Chondrocyte (in vitro differentiated cells): Measurements from ENCODE around the gene KRT26. TPM values are rescaled to one million over a fixed set of nuclear protein-coding genes. Genes with fewer than 3 reads are reported as not detected.

Experiments
- DNase-seq: peaks from one replicate; pipeline ENCODE4 v3.0.0; 2021; ENCODE audit warnings: mixed read lengths, low spot score
- H3K27ac Mint-ChIP-seq: one replicate; pipeline ENCODE4 v1.8.0; 2021; ENCODE audit warnings: mild to moderate bottlenecking, moderate library complexity, mixed read lengths; ENCODE audit not compliant: unreplicated experiment
- H3K27me3 Mint-ChIP-seq: 2 replicates; pipeline ENCODE4 v1.8.0; 2021; ENCODE audit warnings: low read depth, mixed read lengths
- H3K36me3 Mint-ChIP-seq: 2 replicates; pipeline ENCODE4 v1.8.0; 2021; ENCODE audit warnings: low read depth, mixed read lengths
- H3K4me1 Mint-ChIP-seq: 2 replicates; pipeline ENCODE4 v1.8.0; 2021; ENCODE audit warnings: low read depth, mild to moderate bottlenecking, mixed read lengths
- H3K4me3 Mint-ChIP-seq: one replicate; pipeline ENCODE4 v1.8.0; 2021; ENCODE audit warnings: mild to moderate bottlenecking, moderate library complexity, mixed read lengths; ENCODE audit not compliant: unreplicated experiment
- H3K9me3 Mint-ChIP-seq: 2 replicates; pipeline ENCODE4 v1.8.0; 2021; ENCODE audit warnings: low read depth, mixed read lengths
- CTCF ChIP-seq: fragments of 200-600 bp; sonication (generic); IDR thresholded peaks from 2 replicates; pipeline ENCODE4 v1.5.0; 2021; ENCODE audit warnings: antibody characterized with exemption, mild to moderate bottlenecking, moderate library complexity
- total RNA-seq: library from RNA; stranded (reverse); gene quantifications from 3 replicates; pipeline ENCODE4 v1.2.1, GENCODE V29; 2021

KRT26 gene
- total RNA-seq, 1 donor from 2014 or later: not detected

GRCh38 chr17:40813804-40814203, 41.8 kb upstream of the KRT26 start:
- Mint-ChIP-seq H3K27ac (no peak overlapping the region), H3K4me3 (no peak overlapping the region), H3K36me3 (peaks cover 8% of the 10 kb centered on the region), H3K9me3 (no peaks in the 10 kb centered on the region), H3K27me3 (no peaks in the 10 kb centered on the region), H3K4me1 (peaks cover 41% of the 10 kb centered on the region)
- DNase-seq: no peak
- TF ChIP-seq CTCF: no peak

GRCh38 chr17:40812639-40813038, 40.6 kb upstream of the KRT26 start:
- Mint-ChIP-seq H3K27me3 (peaks cover 3% of the 10 kb centered on the region), H3K4me3 (no peak overlapping the region), H3K36me3 (peaks cover 8% of the 10 kb centered on the region), H3K4me1 (peaks cover 34% of the 10 kb centered on the region), H3K9me3 (no peaks in the 10 kb centered on the region), H3K27ac (no peak overlapping the region)
- no peak for TF ChIP-seq CTCF
- DNase-seq: no peak

- Mint-ChIP-seq H3K4me3 (peak overlapping the region; percentile 10), H3K9me3 (no peaks in the 10 kb centered on the region), H3K36me3 (peaks cover 1% of the 10 kb centered on the region), H3K4me1 (peaks cover 25% of the 10 kb centered on the region), H3K27me3 (peaks cover 20% of the 10 kb centered on the region), H3K27ac (peak overlapping the region; percentile 46)
- DNase-seq: no peak
- TF ChIP-seq CTCF: no peak
These were observed 38.5 kb upstream of the KRT26 start for GRCh38 chr17:40810494-40810893.

- TF ChIP-seq CTCF: no peak
- no peaks in the 10 kb centered on the region for H3K9me3 Mint-ChIP-seq
These were observed 37.9 kb upstream of the KRT26 start for GRCh38 chr17:40809721-40810421.

GRCh38 chr17:40806131-40806530, 34.1 kb upstream of the KRT26 start:
- Mint-ChIP-seq H3K9me3 (no peaks in the 10 kb centered on the region), H3K4me3 (no peak overlapping the region), H3K4me1 (peaks cover 20% of the 10 kb centered on the region), H3K27ac (no peak overlapping the region), H3K27me3 (peaks cover 35% of the 10 kb centered on the region), H3K36me3 (peaks cover 1% of the 10 kb centered on the region)
- no peak for TF ChIP-seq CTCF
- no peak for DNase-seq

More at GRCh38 chr17:40809721-40810421, 37.9 kb upstream of the KRT26 start:
- no peak for DNase-seq
- Mint-ChIP-seq H3K36me3 (peaks cover 1% of the 10 kb centered on the region), H3K27ac (no peak overlapping the region), H3K4me3 (no peak overlapping the region), H3K27me3 (peaks cover 26% of the 10 kb centered on the region), H3K4me1 (peaks cover 25% of the 10 kb centered on the region)
